Measurements from ENCODE around the gene HSD17B11. TPM values are rescaled to one million over a fixed set of nuclear protein-coding genes. Genes with fewer than 3 reads are reported as not detected.

Gene HSD17B11
- total RNA-seq: 21.8 and 23.8 TPM in 2 replicates
- long read RNA-seq, transcript HSD17B11-203 (6 exons, 851 nt): minor isoform, 6 of 293 reads
- long read RNA-seq, transcript HSD17B11-201 (7 exons, 1,885 nt): major isoform, 271 of 293 reads
- long read RNA-seq, partial matches to known transcripts: 2 of 293 reads
- long read RNA-seq, other reads (novel, unspliced or antisense): 14 of 293 reads

- peak within 1 kb of the TSS; percentile 94 for H3K27ac Mint-ChIP-seq (ENCODE audit: unreplicated experiment)
- peaks cover 22% of the 10 kb centered on the region for H3K4me1 Mint-ChIP-seq (ENCODE audit: unreplicated experiment)
- peaks cover 6% of the 10 kb centered on the region for H3K36me3 Mint-ChIP-seq (ENCODE audit: unreplicated experiment)
- TF ChIP-seq CTCF (IDR thresholded peaks at IDR 0.05): peak; percentile 30
- H3K9me3 Mint-ChIP-seq (ENCODE audit: unreplicated experiment): peaks cover 5% of the 10 kb centered on the region
- peak; percentile 89 for DNase-seq (ENCODE audit: extremely low spot score, unreplicated experiment)
- H3K27me3 Mint-ChIP-seq (ENCODE audit: unreplicated experiment): no peaks in the 10 kb centered on the region
- peak within 1 kb of the TSS; percentile 87 for H3K4me3 Mint-ChIP-seq (ENCODE audit: unreplicated experiment)
Measured at GRCh38 chr4:87390891-87391575, at the start of gene HSD17B11. Gene HSD17B11 (minus strand): TSS chr4:87391188. CDS start chr4:87391070, 118 bp downstream.

- no peak for TF ChIP-seq CTCF (IDR thresholded peaks at IDR 0.05)
- no peak overlapping the region for H3K27ac Mint-ChIP-seq (ENCODE audit: unreplicated experiment)
- H3K9me3 Mint-ChIP-seq (ENCODE audit: unreplicated experiment): no peaks in the 10 kb centered on the region
- H3K4me3 Mint-ChIP-seq (ENCODE audit: unreplicated experiment): no peak overlapping the region
- H3K4me1 Mint-ChIP-seq (ENCODE audit: unreplicated experiment): peaks cover 2% of the 10 kb centered on the region
- peaks cover 13% of the 10 kb centered on the region for H3K36me3 Mint-ChIP-seq (ENCODE audit: unreplicated experiment)
- no peak for DNase-seq (ENCODE audit: extremely low spot score, unreplicated experiment)
- H3K27me3 Mint-ChIP-seq (ENCODE audit: unreplicated experiment): no peaks in the 10 kb centered on the region
Measured at GRCh38 chr4:87433342-87433741, 42.4 kb upstream of the HSD17B11 start.

- Mint-ChIP-seq H3K27ac (ENCODE audit: unreplicated experiment) (no peak overlapping the region), H3K36me3 (ENCODE audit: unreplicated experiment) (no peaks in the 10 kb centered on the region), H3K4me3 (ENCODE audit: unreplicated experiment) (no peak overlapping the region), H3K4me1 (ENCODE audit: unreplicated experiment) (peaks cover 2% of the 10 kb centered on the region), H3K27me3 (ENCODE audit: unreplicated experiment) (no peaks in the 10 kb centered on the region), H3K9me3 (ENCODE audit: unreplicated experiment) (no peaks in the 10 kb centered on the region)
- DNase-seq (ENCODE audit: extremely low spot score, unreplicated experiment): no peak
- no peak for TF ChIP-seq CTCF (IDR thresholded peaks at IDR 0.05)
Measured at GRCh38 chr4:87430038-87430437, 39.0 kb upstream of the HSD17B11 start.

- H3K4me3 Mint-ChIP-seq (ENCODE audit: unreplicated experiment): no peak overlapping the region
- no peaks in the 10 kb centered on the region for H3K9me3 Mint-ChIP-seq (ENCODE audit: unreplicated experiment)
- no peak for DNase-seq (ENCODE audit: extremely low spot score, unreplicated experiment)
- H3K4me1 Mint-ChIP-seq (ENCODE audit: unreplicated experiment): peaks cover 8% of the 10 kb centered on the region
- H3K27ac Mint-ChIP-seq (ENCODE audit: unreplicated experiment): no peak overlapping the region
- no peak for TF ChIP-seq CTCF (IDR thresholded peaks at IDR 0.05)
- H3K36me3 Mint-ChIP-seq (ENCODE audit: unreplicated experiment): no peaks in the 10 kb centered on the region
- H3K27me3 Mint-ChIP-seq (ENCODE audit: unreplicated experiment): no peaks in the 10 kb centered on the region
Measured at GRCh38 chr4:87428979-87429378, 38.0 kb upstream of the HSD17B11 start.

- H3K27me3 Mint-ChIP-seq (ENCODE audit: unreplicated experiment): no peaks in the 10 kb centered on the region
- peaks cover 15% of the 10 kb centered on the region for H3K4me1 Mint-ChIP-seq (ENCODE audit: unreplicated experiment)
- H3K27ac Mint-ChIP-seq (ENCODE audit: unreplicated experiment): no peak overlapping the region
- no peak for TF ChIP-seq CTCF (IDR thresholded peaks at IDR 0.05)
- DNase-seq (ENCODE audit: extremely low spot score, unreplicated experiment): no peak
- no peaks in the 10 kb centered on the region for H3K9me3 Mint-ChIP-seq (ENCODE audit: unreplicated experiment)
- H3K36me3 Mint-ChIP-seq (ENCODE audit: unreplicated experiment): no peaks in the 10 kb centered on the region
- H3K4me3 Mint-ChIP-seq (ENCODE audit: unreplicated experiment): no peak overlapping the region
Measured at GRCh38 chr4:87427518-87427868, 36.5 kb upstream of the HSD17B11 start.
